GM18870 (cell line): ENCODE data around the gene COG7.
"Not testable (repeated sequence)": the region's sequence is repeated elsewhere in the genome, so short reads cannot be mapped to it uniquely, and the experiment has no call there.

ENCODE experiments used
- ATAC-seq: cut with Tn5 transposase; IDR thresholded peaks from one replicate; pipeline ENCODE4 v1.9.1; 2021; ENCODE audit warnings: moderate library complexity; ENCODE audit not compliant: unreplicated experiment

Gene COG7

GRCh38 chr16:23476289-23476688, 23.3 kb upstream of the COG7 start:
- ATAC-seq, result no peak

GRCh38 chr16:23469814-23470213, 16.8 kb upstream of the COG7 start:
- no peak for ATAC-seq

GRCh38 chr16:23466162-23466885, 13.3 kb upstream of the COG7 start:
- ATAC-seq, result no peak

- ATAC-seq, result no peak
Observed at GRCh38 chr16:23465179-23465578, 12.2 kb upstream of the COG7 start.

- ATAC-seq, result no peak
Observed at GRCh38 chr16:23464196-23464595, 11.2 kb upstream of the COG7 start.

GRCh38 chr16:23462994-23463393, 10.0 kb upstream of the COG7 start:
- ATAC-seq, result not testable (repeated sequence)

GRCh38 chr16:23453338-23454052, 506 bp upstream of the COG7 start:
- ATAC-seq, result no peak

- no peak for ATAC-seq
Observed at GRCh38 chr16:23452221-23452571, 793 bp downstream of the COG7 start.

GRCh38 chr16:23448392-23448791, 4.6 kb downstream of the COG7 start:
- no peak for ATAC-seq

- ATAC-seq, result not testable (repeated sequence)
Observed at GRCh38 chr16:23437542-23437941, 15.4 kb downstream of the COG7 start.

- ATAC-seq, result no peak
Observed at GRCh38 chr16:23436951-23437350, 16.0 kb downstream of the COG7 start.

- ATAC-seq, result no peak
Observed at GRCh38 chr16:23435500-23435899, 17.5 kb downstream of the COG7 start.

- no peak for ATAC-seq
Observed at GRCh38 chr16:23434380-23434779, 18.6 kb downstream of the COG7 start.

GRCh38 chr16:23433261-23433920, 19.6 kb downstream of the COG7 start:
- no peak for ATAC-seq

GRCh38 chr16:23432176-23433128, 20.5 kb downstream of the COG7 start:
- ATAC-seq, result no peak

GRCh38 chr16:23428351-23428750, 24.6 kb downstream of the COG7 start:
- no peak for ATAC-seq

GRCh38 chr16:23424292-23424958, 28.6 kb downstream of the COG7 start:
- no peak for ATAC-seq

- ATAC-seq, result no peak
Observed at GRCh38 chr16:23423496-23424049, 29.4 kb downstream of the COG7 start.

- ATAC-seq, result no peak
Observed at GRCh38 chr16:23420011-23420410, 33.0 kb downstream of the COG7 start.

- ATAC-seq, result no peak
Observed at GRCh38 chr16:23416816-23417215, 36.2 kb downstream of the COG7 start.
